Measurements from ENCODE around the gene CEPT1. TPM values are rescaled to one million over a fixed set of nuclear protein-coding genes. Genes with fewer than 3 reads are reported as not detected.

Gene CEPT1
- total and polyA plus RNA-seq, 2 of the 13 experiments (the other 11 are each of a cell fraction or from before 2014, with no cell fraction given): 35.7 to 48.2 TPM

GRCh38 chr1:111191496-111191895, 51.5 kb downstream of the CEPT1 start:
- 53% methylated on average over 3 of the region's 3 CpGs for WGBS (ENCODE audit: low lambda C conversion rate)
- no peak overlapping the region for H3K4me2 ChIP-seq (ENCODE audit: low read depth, low read length)
- TF ChIP-seq YEATS4 (CRISPR knock-in tag; IDR thresholded peaks at IDR 0.05; ENCODE audit: borderline replicate concordance) (no peak), GATA4 (IDR thresholded peaks at IDR 0.05; ENCODE audit: borderline replicate concordance, low read depth) (no peak), RCOR2 (CRISPR knock-in tag; IDR thresholded peaks at IDR 0.05) (no peak), SNAPC5 (CRISPR knock-in tag; IDR thresholded peaks at IDR 0.05; ENCODE audit: borderline replicate concordance) (no peak)
- in situ Hi-C loops (cut with HindIII; ENCODE audit: extremely low pct_ligation_motif_present, low pct_unique_long_range_greater_than_20kb): no loop called here
- peaks cover 62% of the 10 kb centered on the region for H3K4me1 ChIP-seq (ENCODE audit: insufficient read depth, low read length)
- no peak overlapping the region for H3K4me3 ChIP-seq (replicated peaks in 1 of 3; ENCODE audit: insufficient read depth in 1 of 3, low read depth in 2 of 3, low read length in 3 of 3)
- CTCF ChIA-PET (ENCODE audit: low intra/inter-chr PET ratio, low total read pairs): no interaction called here
- H2AFZ ChIP-seq (ENCODE audit: low read length): no peak overlapping the region
- intact Hi-C loops (cut with micrococcal nuclease; ENCODE audit: unreplicated experiment): no loop called here
- BruUV-seq (replicated peaks): no TSS peak
- ATAC-seq (no peak), DNase-seq (ENCODE audit: low spot score) (no peak), FAIRE-seq (no peak)
- no peaks in the 10 kb centered on the region for H4K20me1 ChIP-seq (ENCODE audit: insufficient read depth, low read length)
- no peak overlapping the region for H3K9ac ChIP-seq (ENCODE audit: insufficient read depth, low read depth, low read length)
- POLR2A ChIA-PET: interaction anchor here (0.8 to 0.9 kb wide), 2 partner anchors 37 to 146 kb away, joined by 3 read pairs; no protein-coding TSS in a partner anchor
- H3K79me2 ChIP-seq (ENCODE audit: insufficient read depth, low read length): no peaks in the 10 kb centered on the region
- peaks cover 1 to 11% of the 10 kb centered on the region in 2 experiments; a peak in 2 of 5 replicates for H3K36me3 ChIP-seq (replicated peaks in 1 of 2; ENCODE audit: control insufficient read depth in 1 of 2, insufficient read depth in 2 of 2, low read length in 2 of 2)
- no peaks in the 10 kb centered on the region for H3K27me3 ChIP-seq (ENCODE audit: control insufficient read depth in 1 of 2, insufficient read depth in 2 of 2, low read length in 2 of 2)
- no peak overlapping the region for H3K27ac ChIP-seq (ENCODE audit: extremely low read length, insufficient read depth, low read length)
- H3K9me3 ChIP-seq (ENCODE audit: low read length): no peaks in the 10 kb centered on the region

GRCh38 chr1:111192074-111192473, 52.1 kb downstream of the CEPT1 start:
- no peaks in the 10 kb centered on the region for H3K79me2 ChIP-seq (ENCODE audit: insufficient read depth, low read length)
- WGBS (ENCODE audit: low lambda C conversion rate): 92% methylated on average over 4 of the region's 5 CpGs
- no TSS peak for BruUV-seq (replicated peaks)
- no peak overlapping the region for H3K27ac ChIP-seq (ENCODE audit: extremely low read length, insufficient read depth, low read length)
- in situ Hi-C loops (cut with HindIII; ENCODE audit: extremely low pct_ligation_motif_present, low pct_unique_long_range_greater_than_20kb): no loop called here
- peak; percentile 41; the same call in 1 of the 2 replicates for TF ChIP-seq ZBTB33 (CRISPR knock-in tag; IDR thresholded peaks at IDR 0.05)
- TF ChIP-seq ZNF607 (CRISPR knock-in tag; IDR thresholded peaks at IDR 0.05; ENCODE audit: borderline replicate concordance): no peak
- TF ChIP-seq HNRNPK (IDR thresholded peaks at IDR 0.05; ENCODE audit: low read depth, low read length, poor library complexity, severe bottlenecking): no peak
- no peak for TF ChIP-seq ZBTB1 (CRISPR knock-in tag; IDR thresholded peaks at IDR 0.05; ENCODE audit: borderline replicate concordance)
- TF ChIP-seq REXO4 (CRISPR knock-in tag; IDR thresholded peaks at IDR 0.05; ENCODE audit: borderline replicate concordance): no peak
- no peaks in the 10 kb centered on the region for H4K20me1 ChIP-seq (ENCODE audit: insufficient read depth, low read length)
- H2AFZ ChIP-seq (ENCODE audit: low read length): no peak overlapping the region
- no peaks in the 10 kb centered on the region for H3K27me3 ChIP-seq (ENCODE audit: control insufficient read depth in 1 of 2, insufficient read depth in 2 of 2, low read length in 2 of 2)
- peaks cover 68% of the 10 kb centered on the region for H3K4me1 ChIP-seq (ENCODE audit: insufficient read depth, low read length)
- POLR2A ChIA-PET: no interaction called here
- CTCF ChIA-PET (ENCODE audit: low intra/inter-chr PET ratio, low total read pairs): no interaction called here
- no peak overlapping the region for H3K9ac ChIP-seq (ENCODE audit: insufficient read depth, low read depth, low read length)
- no peak overlapping the region for H3K4me2 ChIP-seq (ENCODE audit: low read depth, low read length)
- DNase-seq (ENCODE audit: low spot score): no peak
- intact Hi-C loops (cut with micrococcal nuclease; ENCODE audit: unreplicated experiment): no loop called here
- no peak for FAIRE-seq
- no peaks in the 10 kb centered on the region for H3K9me3 ChIP-seq (ENCODE audit: low read length)
- peaks cover 1 to 6% of the 10 kb centered on the region in 2 experiments; a peak in 2 of 5 replicates for H3K36me3 ChIP-seq (replicated peaks in 1 of 2; ENCODE audit: control insufficient read depth in 1 of 2, insufficient read depth in 2 of 2, low read length in 2 of 2)
- peak; percentile 7; the same call in 1 of the 3 replicates for ATAC-seq
- no peak overlapping the region for H3K4me3 ChIP-seq (replicated peaks in 1 of 3; ENCODE audit: insufficient read depth in 1 of 3, low read depth in 2 of 3, low read length in 3 of 3)

Measured in HepG2 (cell line).